HG03439 (cell line): ENCODE data around the gene SDC1.

Experiments used
- ATAC-seq: cut with Tn5 transposase; IDR thresholded peaks from one replicate; pipeline ENCODE4 v1.9.1; 2021; ENCODE audit warnings: mild to moderate bottlenecking, moderate library complexity; ENCODE audit not compliant: unreplicated experiment

Gene SDC1

GRCh38 chr2:20156076-20156759 is 68.7 kb downstream of the SDC1 start:
- ATAC-seq: no peak

GRCh38 chr2:20153131-20153851 is 71.6 kb downstream of the SDC1 start:
- no peak for ATAC-seq

GRCh38 chr2:20150806-20151571 is 73.9 kb downstream of the SDC1 start:
- ATAC-seq: peak; percentile 60
